NT2/D1 (cell line): ENCODE results near the gene RUNX1.

Source experiments
- SUZ12 ChIP-seq: IDR thresholded peaks from 2 replicates; pipeline ENCODE4 v1.6.1; 2011; ENCODE audit not compliant: insufficient read length, insufficient read depth; ENCODE audit errors: extremely low read depth
- YY1 ChIP-seq: IDR thresholded peaks from 2 replicates; pipeline ENCODE4 v1.6.1; 2011; ENCODE audit not compliant: insufficient read length, insufficient read depth
- ZNF274 ChIP-seq: IDR thresholded peaks from 2 replicates; pipeline ENCODE4 v1.6.1; 2011; ENCODE audit warnings: mild to moderate bottlenecking, low read depth, low read length

- TF ChIP-seq YY1 (no peak), ZNF274 (no peak), SUZ12 (no peak)
These were observed 246.8 kb downstream of the RUNX1 start for GRCh38 chr21:34802180-34802899.
